Muscle layer of duodenum (tissue), 2 donors: ENCODE measurements around the gene ANKS1B.

Experiments used
- H3K27ac ChIP-seq: one replicate; pipeline ENCODE4 v1.7.0; 2013; ENCODE audit warnings: mild to moderate bottlenecking, low read length
- H3K27me3 ChIP-seq: one replicate; pipeline ENCODE4 v1.7.0; 2013; ENCODE audit warnings: low read depth, mild to moderate bottlenecking, control low read depth, low read length
- H3K36me3 ChIP-seq, 2 donors: one replicate each; pipeline ENCODE4 v1.7.0; 2013; ENCODE audit warnings: low read length in 2 of 2, control low read depth in 1 of 2, mild to moderate bottlenecking in 1 of 2; ENCODE audit not compliant: insufficient read depth in 2 of 2, control insufficient read depth in 1 of 2
- H3K4me1 ChIP-seq, 2 donors: one replicate each; pipeline ENCODE4 v1.7.0; 2013; ENCODE audit warnings: low read length in 2 of 2, mild to moderate bottlenecking in 2 of 2, control low read depth in 1 of 2, moderate library complexity in 1 of 2; ENCODE audit not compliant: insufficient read depth in 2 of 2, control insufficient read depth in 1 of 2
- H3K4me3 ChIP-seq, 2 donors: one replicate each; pipeline ENCODE4 v1.7.0; 2013; ENCODE audit warnings: low read length in 2 of 2, low read depth in 1 of 2, mild to moderate bottlenecking in 1 of 2
- H3K9me3 ChIP-seq, 2 donors: one replicate each; pipeline ENCODE4 v1.7.0; 2013; ENCODE audit warnings: low read length in 2 of 2, control low read depth in 1 of 2, mild to moderate bottlenecking in 1 of 2; ENCODE audit not compliant: control insufficient read depth in 1 of 2
- donor health status: healthy.

The ANKS1B gene

DNA sequence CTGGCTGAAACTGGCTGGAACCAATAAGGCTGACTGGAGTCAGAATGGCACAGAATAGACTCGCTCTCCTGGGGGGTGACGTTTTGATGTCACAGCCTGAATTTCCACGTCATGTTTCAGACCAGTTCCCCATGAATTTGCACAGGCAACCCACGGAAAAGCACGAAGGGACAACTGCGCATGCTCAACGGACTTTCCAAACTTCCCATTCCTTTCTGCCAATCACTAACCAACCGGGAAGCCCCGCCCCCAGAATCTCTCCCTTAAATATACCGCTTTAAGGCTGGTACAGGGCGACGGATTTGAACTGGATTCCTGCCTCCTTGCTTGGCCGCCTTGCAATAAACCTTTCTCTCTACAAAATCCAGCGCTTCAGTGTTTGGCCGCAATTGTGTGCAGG is 904.9 kb downstream of the ANKS1B start:
- H3K9me3 ChIP-seq, result no peaks in the 10 kb centered on the region
- no peaks in the 10 kb centered on the region for H3K4me1 ChIP-seq
- H3K36me3 ChIP-seq, result no peaks in the 10 kb centered on the region
- H3K27ac ChIP-seq, result no peak overlapping the region
- no peaks in the 10 kb centered on the region for H3K27me3 ChIP-seq
- no peak overlapping the region for H3K4me3 ChIP-seq

DNA sequence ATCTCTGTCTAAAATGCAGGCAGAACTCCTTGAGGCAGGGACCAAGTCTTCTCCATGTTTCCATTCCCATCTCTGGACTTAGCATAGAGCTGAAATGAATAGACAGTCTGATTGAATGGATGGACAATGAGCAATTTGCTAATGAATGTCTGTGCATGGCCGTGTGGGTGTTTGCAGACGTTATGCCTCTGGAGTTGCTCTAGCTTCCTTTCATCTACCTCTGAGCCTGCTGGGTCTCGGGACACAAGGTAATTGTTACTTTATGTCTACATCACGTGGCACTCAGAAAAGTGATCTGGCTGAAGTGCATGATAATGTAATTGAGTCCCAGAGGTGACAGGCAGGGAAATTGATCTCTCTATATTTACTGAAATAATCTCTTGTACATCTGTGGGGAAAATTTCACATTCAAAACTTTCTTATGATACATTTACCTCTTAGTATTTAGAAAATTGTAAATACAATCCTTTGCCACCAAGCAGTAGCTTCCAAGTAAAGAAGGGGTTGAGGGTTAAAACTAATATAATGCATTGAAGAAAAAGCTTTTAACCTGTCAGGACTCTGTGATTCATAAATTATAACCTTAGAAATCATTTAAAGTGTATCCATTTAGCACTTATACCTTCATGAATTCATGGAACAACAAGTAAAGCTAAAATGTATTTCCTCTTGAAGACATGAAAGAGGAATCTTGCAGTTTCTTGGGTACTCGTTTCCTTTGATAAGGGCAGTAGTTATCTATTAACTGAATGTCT is 915.6 kb downstream of the ANKS1B start:
- no peak overlapping the region for H3K4me3 ChIP-seq
- no peaks in the 10 kb centered on the region for H3K27me3 ChIP-seq
- no peak overlapping the region for H3K27ac ChIP-seq
- H3K9me3 ChIP-seq, result no peaks in the 10 kb centered on the region
- H3K4me1 ChIP-seq, result no peaks in the 10 kb centered on the region
- H3K36me3 ChIP-seq, result no peaks in the 10 kb centered on the region

DNA sequence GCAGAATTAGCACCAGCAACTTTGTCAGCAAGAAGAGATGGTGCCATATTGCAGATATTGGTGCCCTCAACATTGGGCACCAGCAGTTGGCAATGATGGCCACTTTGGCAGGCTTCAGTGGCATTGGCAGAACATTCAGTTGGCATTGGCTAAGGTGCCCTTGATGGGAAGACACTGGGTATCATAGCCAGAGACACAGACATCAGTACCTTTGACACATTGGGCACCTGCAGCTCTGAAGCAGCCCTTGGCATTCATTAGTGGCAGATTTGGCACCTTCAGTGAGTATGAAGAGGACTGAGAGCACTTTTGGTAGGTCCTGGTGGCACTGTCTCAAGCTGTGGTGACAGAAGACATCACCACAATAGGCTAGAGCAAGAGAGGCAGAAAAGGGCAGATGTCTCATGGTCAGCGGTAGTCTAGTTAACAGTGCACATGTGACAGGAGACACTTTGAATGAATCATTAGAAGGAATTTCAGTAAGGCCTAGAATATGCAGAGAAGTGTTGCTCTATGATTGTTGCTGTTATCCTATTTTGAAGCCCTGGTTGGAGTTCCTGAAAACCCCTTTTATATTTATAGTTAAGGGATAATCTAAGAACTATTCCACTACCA is 917.5 kb downstream of the ANKS1B start:
- Histone ChIP-seq H3K27ac (no peak overlapping the region), H3K9me3 (no peaks in the 10 kb centered on the region), H3K36me3 (no peaks in the 10 kb centered on the region), H3K27me3 (no peaks in the 10 kb centered on the region), H3K4me1 (no peaks in the 10 kb centered on the region), H3K4me3 (no peak overlapping the region)

DNA sequence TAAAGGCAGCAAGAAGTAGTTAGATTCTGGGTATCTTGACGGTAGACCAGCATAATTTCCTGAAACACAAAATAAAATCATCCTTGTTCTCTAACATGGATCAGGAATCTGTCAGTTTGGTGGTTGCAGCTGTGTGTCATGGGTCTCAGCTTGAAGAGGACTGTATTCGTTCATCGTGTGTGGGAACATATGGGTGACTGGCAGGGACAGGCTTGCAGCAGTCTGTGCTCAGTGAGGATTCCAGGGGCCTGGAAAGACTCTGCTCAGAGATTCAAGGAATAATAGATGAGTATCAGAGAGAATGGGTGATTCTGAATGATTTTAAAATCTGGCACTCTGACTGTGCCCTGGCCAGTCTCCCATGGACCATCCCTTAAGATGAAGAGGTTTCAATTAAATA is 918.0 kb downstream of the ANKS1B start:
- Histone ChIP-seq H3K36me3 (no peaks in the 10 kb centered on the region), H3K9me3 (no peaks in the 10 kb centered on the region), H3K4me1 (no peaks in the 10 kb centered on the region), H3K4me3 (no peak overlapping the region), H3K27ac (no peak overlapping the region), H3K27me3 (no peaks in the 10 kb centered on the region)

DNA sequence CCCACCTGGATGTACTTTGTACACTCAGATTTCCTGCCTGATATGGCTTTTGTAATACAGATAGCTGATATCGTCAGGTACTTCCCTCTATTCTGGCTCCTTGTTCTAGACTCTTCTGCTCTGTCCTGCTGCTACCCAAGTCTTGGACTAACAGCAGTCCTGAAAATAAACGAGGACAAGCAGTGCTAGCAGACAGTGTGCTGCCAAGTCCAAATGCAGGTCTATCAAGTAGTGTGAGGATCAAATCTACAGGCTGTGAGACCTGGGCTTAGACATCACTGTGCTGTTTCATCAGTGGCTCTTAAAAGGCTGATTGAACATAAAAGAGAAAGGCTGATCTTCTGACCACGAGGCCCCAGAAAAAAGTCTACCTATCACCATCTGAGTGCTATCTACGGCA is 921.6 kb downstream of the ANKS1B start:
- H3K9me3 ChIP-seq, result no peaks in the 10 kb centered on the region
- no peak overlapping the region for H3K27ac ChIP-seq
- no peaks in the 10 kb centered on the region for H3K4me1 ChIP-seq
- H3K4me3 ChIP-seq, result no peak overlapping the region
- H3K36me3 ChIP-seq, result no peaks in the 10 kb centered on the region
- H3K27me3 ChIP-seq, result no peaks in the 10 kb centered on the region

DNA sequence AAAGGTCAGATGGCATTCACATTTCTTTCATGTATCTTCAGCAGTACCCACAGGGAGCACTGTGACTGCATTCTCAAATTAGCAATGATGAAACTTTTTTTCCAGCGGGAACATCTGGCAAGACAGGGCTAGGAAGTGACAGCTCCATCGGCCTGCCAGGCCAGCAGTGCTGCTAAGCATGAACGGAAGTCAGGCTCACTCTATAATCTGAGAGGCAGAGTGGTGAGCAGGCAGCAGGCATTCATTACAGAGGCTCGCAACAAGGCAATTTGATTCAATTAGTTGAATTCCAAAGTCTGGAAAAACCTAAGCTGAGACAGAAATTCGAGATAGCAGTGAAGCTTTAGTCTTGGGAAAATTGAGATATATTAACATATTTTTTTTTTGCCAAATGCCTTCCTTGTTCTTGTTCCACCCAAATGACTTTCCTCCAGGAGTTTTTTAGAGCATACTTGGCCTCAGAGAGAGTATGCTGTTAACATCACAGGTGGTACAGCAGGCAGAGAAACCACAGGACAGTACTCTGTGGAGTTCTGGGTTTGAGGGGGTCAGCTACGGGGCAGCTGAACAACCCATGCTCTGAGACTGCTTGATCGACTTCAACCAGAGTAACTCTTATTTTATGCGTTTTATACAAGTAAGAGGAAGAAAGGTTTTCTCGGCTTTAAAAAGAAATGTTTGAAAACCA is 924.8 kb downstream of the ANKS1B start:
- no peak overlapping the region for H3K4me3 ChIP-seq
- no peaks in the 10 kb centered on the region for H3K36me3 ChIP-seq
- no peaks in the 10 kb centered on the region for H3K27me3 ChIP-seq
- H3K9me3 ChIP-seq, result no peaks in the 10 kb centered on the region
- H3K4me1 ChIP-seq, result no peaks in the 10 kb centered on the region
- H3K27ac ChIP-seq, result no peak overlapping the region

DNA sequence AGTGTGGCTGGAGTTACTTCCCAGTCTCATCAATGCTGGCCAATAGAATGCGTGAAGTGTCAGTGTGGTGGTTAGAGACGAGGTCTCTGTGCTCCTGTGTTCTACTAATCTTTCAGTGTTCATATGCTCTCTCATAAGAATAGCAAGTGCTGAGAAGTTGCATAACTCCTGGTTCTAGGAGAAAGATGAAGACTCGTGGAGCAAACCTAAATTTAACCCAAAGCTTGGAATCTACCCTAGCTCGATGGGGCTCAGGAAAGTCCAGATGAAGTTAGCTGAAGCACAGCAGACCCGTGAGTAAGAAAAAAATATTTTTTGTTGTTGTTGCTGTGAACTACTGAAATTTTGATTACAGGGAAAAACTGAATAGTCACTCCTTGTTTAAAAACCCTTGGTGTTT is 927.1 kb downstream of the ANKS1B start:
- no peaks in the 10 kb centered on the region for H3K36me3 ChIP-seq
- H3K4me3 ChIP-seq, result no peak overlapping the region
- no peaks in the 10 kb centered on the region for H3K27me3 ChIP-seq
- no peak overlapping the region for H3K27ac ChIP-seq
- H3K9me3 ChIP-seq, result no peaks in the 10 kb centered on the region
- no peaks in the 10 kb centered on the region for H3K4me1 ChIP-seq

DNA sequence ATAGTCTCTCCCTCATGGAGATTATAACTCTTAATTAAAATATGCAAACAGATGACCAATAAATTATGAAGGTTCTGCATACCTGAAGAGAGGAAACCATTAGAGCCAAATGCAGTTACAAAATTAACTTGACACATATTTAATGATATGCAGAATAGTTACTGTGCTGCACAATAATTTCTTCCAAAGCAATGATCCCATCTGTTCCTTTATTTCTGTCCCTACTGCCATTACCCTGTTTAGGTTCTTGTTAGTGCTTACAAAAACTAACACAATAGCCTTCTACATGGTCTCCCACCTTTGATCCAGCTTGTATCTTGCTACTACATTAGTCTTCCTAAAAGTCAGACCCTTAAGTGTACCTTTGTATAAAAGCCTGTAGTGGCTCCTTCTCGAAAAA is 928.5 kb downstream of the ANKS1B start:
- no peak overlapping the region for H3K27ac ChIP-seq
- H3K36me3 ChIP-seq, result no peaks in the 10 kb centered on the region
- no peaks in the 10 kb centered on the region for H3K9me3 ChIP-seq
- no peaks in the 10 kb centered on the region for H3K27me3 ChIP-seq
- H3K4me1 ChIP-seq, result no peaks in the 10 kb centered on the region
- no peak overlapping the region for H3K4me3 ChIP-seq

DNA sequence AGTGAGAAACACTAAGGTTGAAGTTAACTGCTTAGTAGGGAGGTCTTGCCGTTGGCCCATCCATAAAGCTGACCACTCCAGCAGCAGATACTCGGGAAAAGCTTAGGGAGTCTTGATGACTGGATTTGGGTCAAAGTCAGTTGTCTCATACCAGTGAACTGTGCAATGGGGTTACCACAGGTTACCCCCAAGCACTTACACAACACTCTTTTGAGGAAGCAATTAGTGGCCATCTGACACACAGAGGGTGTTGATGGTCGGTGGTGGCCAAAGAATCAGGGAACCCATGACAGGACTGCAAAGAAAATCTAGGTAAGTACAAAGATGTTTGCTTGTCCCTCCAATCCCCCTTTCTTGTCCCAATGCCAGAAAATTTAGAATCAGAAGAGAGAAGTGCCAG is 929.4 kb downstream of the ANKS1B start:
- Histone ChIP-seq H3K27me3 (no peaks in the 10 kb centered on the region), H3K4me3 (no peak overlapping the region), H3K27ac (no peak overlapping the region), H3K4me1 (no peaks in the 10 kb centered on the region), H3K9me3 (no peaks in the 10 kb centered on the region), H3K36me3 (no peaks in the 10 kb centered on the region)

DNA sequence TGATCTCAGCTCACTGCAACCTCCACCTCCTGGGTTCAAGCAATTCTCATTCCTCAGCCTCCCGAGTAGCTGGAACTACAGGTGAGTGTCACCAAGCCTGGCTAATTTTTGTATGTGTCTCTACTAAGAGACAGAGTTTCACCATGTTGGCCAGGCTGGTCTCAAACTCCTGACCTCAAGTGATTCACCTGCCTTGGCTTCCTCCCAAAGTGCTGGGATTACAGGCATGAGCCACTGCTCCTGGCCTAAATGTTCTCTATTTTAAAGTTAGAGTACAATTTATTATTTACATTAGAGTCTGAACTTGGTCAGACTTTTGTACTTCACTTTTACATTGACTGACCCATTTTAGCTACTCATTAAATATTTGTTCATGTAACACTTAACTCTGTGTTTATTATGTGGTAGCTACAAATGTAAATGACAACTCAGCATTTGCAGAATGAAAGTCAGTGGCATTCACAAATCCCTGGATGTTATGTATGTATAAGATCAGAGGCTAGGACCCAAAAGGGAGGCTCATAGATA is 930.1 kb downstream of the ANKS1B start:
- H3K4me3 ChIP-seq, result no peak overlapping the region
- no peaks in the 10 kb centered on the region for H3K9me3 ChIP-seq
- no peaks in the 10 kb centered on the region for H3K36me3 ChIP-seq
- no peaks in the 10 kb centered on the region for H3K27me3 ChIP-seq
- no peak overlapping the region for H3K27ac ChIP-seq
- no peaks in the 10 kb centered on the region for H3K4me1 ChIP-seq

DNA sequence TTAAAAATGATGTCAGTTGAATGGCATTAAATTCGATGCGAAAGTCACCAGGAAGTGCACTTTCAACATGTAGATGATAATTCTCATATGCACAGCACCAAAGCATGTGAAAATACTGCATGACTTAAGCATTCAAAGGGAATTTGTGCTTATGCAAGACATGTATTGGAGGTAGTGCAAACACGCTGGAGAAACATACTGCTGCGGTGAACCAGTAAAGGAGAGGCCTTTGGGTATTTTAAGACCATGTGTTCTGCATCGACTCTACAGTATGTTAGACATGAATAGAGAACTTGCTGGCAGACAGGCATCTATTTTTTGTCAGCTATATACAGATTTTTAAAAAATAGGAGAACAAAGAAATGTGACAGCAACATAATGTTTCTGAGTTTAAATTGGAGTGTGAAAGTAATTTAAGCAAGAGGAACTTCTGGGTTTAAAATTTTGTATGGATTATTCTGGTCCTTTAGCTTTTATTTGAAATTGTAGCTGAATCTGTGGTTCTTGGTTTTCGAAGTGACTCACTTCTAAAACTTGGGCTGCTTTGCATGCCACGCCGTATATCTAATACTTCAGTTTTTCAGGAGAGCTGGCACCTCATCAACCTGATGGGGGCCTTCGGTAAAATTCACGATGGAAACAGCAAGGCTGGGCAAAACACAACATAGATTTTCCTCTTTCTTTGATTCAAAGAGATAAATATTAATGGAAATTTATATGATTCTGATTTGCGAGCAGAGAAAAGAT is 930.9 kb downstream of the ANKS1B start:
- Histone ChIP-seq H3K27ac (no peak overlapping the region), H3K4me1 (no peaks in the 10 kb centered on the region), H3K36me3 (no peaks in the 10 kb centered on the region), H3K4me3 (no peak overlapping the region), H3K27me3 (no peaks in the 10 kb centered on the region), H3K9me3 (no peaks in the 10 kb centered on the region)
